Stomach (tissue), 9 donors: Measurements from ENCODE around the gene PLEKHA5. TPM values are rescaled to one million over a fixed set of nuclear protein-coding genes. Genes with fewer than 3 reads are reported as not detected.
"Not testable (repeated sequence)": the region's sequence is repeated elsewhere in the genome, so short reads cannot be mapped to it uniquely, and the experiment has no call there.

Experiments used
- DNase-seq, 2 donors: peaks; one replicate each; pipeline versions ENCODE4 v3.0.0 to v3.0.0-alpha.2; 2013 to 2019
- H3K27ac ChIP-seq, 5 donors: fragments of 200-600 bp in 4 of 5; sonication (generic) in 4 of 5; one replicate each; pipeline ENCODE4 v1.5.1; 2013 to 2019; ENCODE audit warnings: mild to moderate bottlenecking in 1 of 5, moderate library complexity in 1 of 5
- H3K27me3 ChIP-seq, 3 donors: fragments of 200-600 bp; sonication (generic); one replicate each; pipeline ENCODE4 v1.5.1; 2017 to 2019; ENCODE audit warnings: mixed run types in 1 of 3
- H3K36me3 ChIP-seq, 4 donors: fragments of 200-600 bp; sonication (generic); 1 replicate in 3 of 4; 2 replicates in 1 of 4; pipeline ENCODE4 v1.5.1; 2016 to 2019
- H3K4me1 ChIP-seq, 4 donors: fragments of 200-600 bp; sonication (generic); one replicate each; pipeline ENCODE4 v1.5.1; 2016 to 2019
- H3K4me3 ChIP-seq, 4 donors: fragments of 200-600 bp; sonication (generic) in 3 of 4; one replicate each; pipeline ENCODE4 v1.5.1; 2016 to 2019; ENCODE audit warnings: mild to moderate bottlenecking in 1 of 4
- H3K9me3 ChIP-seq, 4 donors: fragments of 200-600 bp; sonication (generic); one replicate each; pipeline ENCODE4 v1.5.1; 2016 to 2019
- EP300 ChIP-seq: sonication (generic); formaldehyde crosslinking; IDR thresholded peaks from one replicate; pipeline ENCODE4 v1.6.1; 2017; ENCODE audit warnings: antibody characterized with exemption
- POLR2A ChIP-seq, 4 donors: fragments of 450-650 bp; IDR thresholded peaks; one replicate each; pipeline ENCODE4 v1.6.1; 2016; ENCODE audit warnings: antibody characterized with exemption in 4 of 4, control low read depth in 2 of 4, mild to moderate bottlenecking in 1 of 4, moderate library complexity in 1 of 4
- POLR2AphosphoS5 ChIP-seq, 3 donors: sonication (generic); formaldehyde crosslinking; IDR thresholded peaks; one replicate each; pipeline ENCODE4 v1.6.1; 2016; ENCODE audit warnings: antibody characterized with exemption in 3 of 3
- WGBS, 5 donors: extraction: QIAGEN DNeasy Blood & Tissue Kit in 3 of 5; methylation state at CpG; one replicate each; pipeline versions ENCODE4 v1.1.5 to v1.1.7; 2013 to 2018; 5-methylcytosine and 5-hydroxymethylcytosine counted together
- intact Hi-C: fragments of 100-400 bp; cut with DNase I; formaldehyde crosslinking; loops from one replicate; pipeline ENCODE4 v1.15.1; 2023; ENCODE audit warnings: low total_unique reads
- polyA plus RNA-seq, 3 donors: library from polyadenylated mRNA; stranded (reverse); fragments of 200-250 nt; gene quantifications; one replicate each; pipeline ENCODE4 v1.2.3, GENCODE V29; 2013
- total RNA-seq, 5 donors: library from RNA; depleted of rRNA; stranded (reverse); fragments of >200 nt; gene quantifications; one replicate each; pipeline versions ENCODE4 v1.1.0 to v1.2.3, GENCODE V29; 2014 to 2016
- TF ChIP-seq, protein P1 (sequence below), 7 experiments: fragments of 450-650 bp in 4 of 7; fragments of 200-600 bp in 3 of 7; sonication (generic) in 3 of 7; IDR thresholded peaks; one replicate each; pipeline ENCODE4 v1.5.1; 2016 to 2019; ENCODE audit warnings: antibody characterized with exemption in 7 of 7, control low read depth in 2 of 7, mild to moderate bottlenecking in 1 of 7
- donor health status: healthy with polysubstance abuse.
- donor health status: Bipolar disorder and iron deficiency.
- donor health status: healthy.

The PLEKHA5 gene
- total and polyA plus RNA-seq, 8 donors: 13.8 to 156 (median 36.6) TPM

DNA sequence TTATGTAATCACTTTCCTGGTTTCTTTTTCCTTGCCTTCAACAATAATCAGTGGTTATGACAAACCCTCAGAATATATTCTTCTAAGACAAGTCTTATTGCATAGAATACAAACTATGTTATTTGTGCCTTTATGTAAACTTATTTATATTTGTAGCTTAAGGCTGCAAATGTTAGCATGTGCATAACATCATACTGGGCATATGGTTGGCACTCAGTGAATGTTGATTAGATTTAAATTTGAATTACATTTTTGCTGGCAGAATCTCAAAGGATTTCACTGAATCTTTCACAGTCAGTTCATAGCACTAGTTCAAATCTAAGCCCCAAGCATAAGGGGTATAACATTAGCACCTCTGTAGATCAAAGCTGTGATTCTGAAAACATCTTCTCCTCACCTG is 196.6 kb downstream of the PLEKHA5 start:
- Histone ChIP-seq H3K36me3 (peaks cover 0 to 56% (median 49%) of the 10 kb centered on the region in 4 donors), H3K4me3 (no peak overlapping the region), H3K27me3 (no peaks in the 10 kb centered on the region), H3K9me3 (no peaks in the 10 kb centered on the region), H3K4me1 (no peaks in the 10 kb centered on the region), H3K27ac (no peak overlapping the region)
- TF ChIP-seq POLR2A (IDR thresholded peaks at IDR 0.05) (no peak), EP300 (no peak), POLR2AphosphoS5 (IDR thresholded peaks at IDR 0.05) (no peak)
- TF ChIP-seq, protein P1, sequence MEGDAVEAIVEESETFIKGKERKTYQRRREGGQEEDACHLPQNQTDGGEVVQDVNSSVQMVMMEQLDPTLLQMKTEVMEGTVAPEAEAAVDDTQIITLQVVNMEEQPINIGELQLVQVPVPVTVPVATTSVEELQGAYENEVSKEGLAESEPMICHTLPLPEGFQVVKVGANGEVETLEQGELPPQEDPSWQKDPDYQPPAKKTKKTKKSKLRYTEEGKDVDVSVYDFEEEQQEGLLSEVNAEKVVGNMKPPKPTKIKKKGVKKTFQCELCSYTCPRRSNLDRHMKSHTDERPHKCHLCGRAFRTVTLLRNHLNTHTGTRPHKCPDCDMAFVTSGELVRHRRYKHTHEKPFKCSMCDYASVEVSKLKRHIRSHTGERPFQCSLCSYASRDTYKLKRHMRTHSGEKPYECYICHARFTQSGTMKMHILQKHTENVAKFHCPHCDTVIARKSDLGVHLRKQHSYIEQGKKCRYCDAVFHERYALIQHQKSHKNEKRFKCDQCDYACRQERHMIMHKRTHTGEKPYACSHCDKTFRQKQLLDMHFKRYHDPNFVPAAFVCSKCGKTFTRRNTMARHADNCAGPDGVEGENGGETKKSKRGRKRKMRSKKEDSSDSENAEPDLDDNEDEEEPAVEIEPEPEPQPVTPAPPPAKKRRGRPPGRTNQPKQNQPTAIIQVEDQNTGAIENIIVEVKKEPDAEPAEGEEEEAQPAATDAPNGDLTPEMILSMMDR (IDR thresholded peaks at IDR 0.05): no peak
- intact Hi-C loops: no loop called here
- DNase-seq: no peak

DNA sequence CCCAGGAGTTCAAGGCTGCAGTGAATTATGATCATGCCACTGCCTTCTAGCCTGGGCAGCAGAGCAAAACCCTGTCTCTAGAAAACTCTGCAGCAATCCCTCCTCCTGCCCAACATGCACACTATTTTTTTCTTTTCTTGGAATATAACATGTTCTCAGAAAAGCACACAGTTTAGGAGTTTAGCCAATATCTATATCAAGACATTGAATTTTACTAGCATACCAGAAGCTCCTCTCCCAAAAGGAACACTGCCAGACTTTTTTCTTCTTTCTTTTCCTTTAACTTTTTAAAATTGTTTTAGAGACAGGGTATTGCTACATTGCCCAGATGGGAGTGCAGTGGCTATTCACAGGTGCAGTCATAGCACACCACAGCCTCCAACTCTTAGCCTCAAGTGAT is 202.7 kb downstream of the PLEKHA5 start:
- intact Hi-C loops: no loop called here
- no peak for DNase-seq
- Histone ChIP-seq H3K4me3 (no peak overlapping the region), H3K27me3 (no peaks in the 10 kb centered on the region), H3K36me3 (peaks cover 7 to 53% (median 41%) of the 10 kb centered on the region in 4 donors), H3K4me1 (no peaks in the 10 kb centered on the region), H3K9me3 (no peaks in the 10 kb centered on the region), H3K27ac (no peak overlapping the region)
- TF ChIP-seq POLR2AphosphoS5 (IDR thresholded peaks at IDR 0.05) (no peak), POLR2A (IDR thresholded peaks at IDR 0.05) (no peak), EP300 (no peak)
- TF ChIP-seq, protein P1 (IDR thresholded peaks at IDR 0.05): no peak

DNA sequence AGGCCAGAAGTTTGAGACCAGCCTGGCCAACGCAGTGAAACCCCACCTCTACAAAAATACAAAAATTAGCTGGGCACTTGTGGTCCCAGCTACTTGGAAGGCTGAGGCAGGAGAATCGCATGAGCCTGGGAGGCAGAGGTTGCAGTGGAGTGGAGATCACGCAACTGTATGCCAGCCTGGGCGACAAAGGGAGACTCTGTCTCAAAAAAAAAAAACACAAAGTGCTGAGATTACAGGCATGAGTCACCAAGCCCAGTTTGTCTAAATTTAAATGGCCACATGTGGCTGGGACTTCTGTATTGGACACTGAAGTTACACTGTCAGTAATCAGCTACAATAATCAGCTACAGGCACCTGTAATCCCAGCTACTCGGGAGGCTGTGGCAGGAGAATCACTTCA is 208.9 kb downstream of the PLEKHA5 start:
- Histone ChIP-seq H3K9me3 (peaks cover 4 to 20% (median 11%) of the 10 kb centered on the region in 4 donors), H3K27me3 (no peaks in the 10 kb centered on the region), H3K4me1 (no peaks in the 10 kb centered on the region), H3K27ac (no peak overlapping the region), H3K4me3 (no peak overlapping the region), H3K36me3 (peaks cover 23 to 70% (median 64%) of the 10 kb centered on the region in 4 donors)
- TF ChIP-seq, protein P1 (IDR thresholded peaks at IDR 0.05): no peak
- no peak for TF ChIP-seq POLR2AphosphoS5 (IDR thresholded peaks at IDR 0.05)
- no peak for TF ChIP-seq EP300
- no peak for TF ChIP-seq POLR2A (IDR thresholded peaks at IDR 0.05)
- WGBS, 5 donors: 97 to 99% (median 98%) methylated on average over 5 of the region's 5 CpGs
- no peak for DNase-seq
- intact Hi-C loops: no loop called here

DNA sequence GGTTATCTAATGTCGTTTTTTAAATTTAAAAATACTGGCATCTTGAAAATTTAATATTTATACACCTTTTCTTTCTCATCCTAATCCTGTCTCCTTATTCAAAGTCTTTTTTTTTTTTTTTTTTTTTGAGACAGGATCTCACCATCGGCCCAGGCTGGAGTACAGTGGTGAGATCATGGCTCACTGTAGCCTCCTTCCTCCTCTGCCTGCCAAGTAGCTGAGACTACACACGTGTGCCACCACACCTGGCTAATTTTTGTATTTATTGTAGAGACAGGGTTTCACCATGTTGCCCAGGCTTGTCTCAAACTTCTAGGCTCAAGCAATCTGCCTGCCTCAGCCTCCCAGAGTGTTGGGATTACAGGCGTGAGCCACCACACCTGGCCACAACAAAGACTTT is 221.3 kb downstream of the PLEKHA5 start:
- H3K4me3 ChIP-seq, H3K27ac ChIP-seq, DNase-seq, intact Hi-C loops, H3K27me3 ChIP-seq, H3K4me1 ChIP-seq, H3K9me3 ChIP-seq: not testable (repeated sequence)
- peaks cover 14 to 99% (median 90%) of the 10 kb centered on the region in 4 donors for H3K36me3 ChIP-seq
- WGBS, 5 donors: 80 to 93% (median 85%) methylated on average over 3 to 4 of the region's 4 CpGs

DNA sequence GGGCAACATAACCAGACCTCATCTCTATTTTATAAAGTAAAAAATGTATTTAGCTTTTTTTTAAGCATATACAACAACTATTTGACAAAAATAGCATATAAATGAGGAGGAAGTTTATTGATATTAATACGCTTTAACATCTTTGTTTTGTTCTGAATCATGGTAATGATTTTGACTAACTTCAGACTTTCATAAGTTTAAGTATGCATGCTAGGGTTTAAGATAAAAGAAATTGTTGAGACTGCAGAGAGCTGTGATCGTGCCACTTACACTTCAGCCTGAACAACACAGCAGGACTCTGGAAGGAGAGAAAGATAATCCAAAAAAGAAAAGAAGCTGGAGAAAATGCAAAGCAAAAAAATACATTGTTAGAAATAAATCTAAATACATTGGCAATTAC is 221.8 kb downstream of the PLEKHA5 start:
- Histone ChIP-seq H3K4me1 (no peaks in the 10 kb centered on the region), H3K27me3 (no peaks in the 10 kb centered on the region), H3K27ac (no peak overlapping the region), H3K4me3 (no peak overlapping the region), H3K36me3 (peaks cover 14 to 99% (median 92%) of the 10 kb centered on the region in 4 donors), H3K9me3 (no peaks in the 10 kb centered on the region)
- TF ChIP-seq POLR2A (IDR thresholded peaks at IDR 0.05): no peak
- no peak for TF ChIP-seq POLR2AphosphoS5 (IDR thresholded peaks at IDR 0.05)
- TF ChIP-seq, protein P1 (IDR thresholded peaks at IDR 0.05): no peak
- no peak for TF ChIP-seq EP300
- intact Hi-C loops: no loop called here
- DNase-seq: no peak
- 88 to 91% (median 89%) methylated on average over 2 of the region's 2 CpGs for WGBS, 5 donors
